22Rv1 (cell line): ENCODE data around the gene LRRN2.

Experiments
- ZFX ChIP-seq: fragments of 450-650 bp; IDR thresholded peaks from 2 replicates; pipeline ENCODE4 v1.6.1; 2017; ENCODE audit warnings: antibody characterized with exemption, borderline replicate concordance
- TF ChIP-seq, protein P1 (sequence below): fragments of 450-650 bp; IDR thresholded peaks from 2 replicates; pipeline ENCODE4 v1.5.1; 2017; ENCODE audit warnings: mild to moderate bottlenecking

DNA sequence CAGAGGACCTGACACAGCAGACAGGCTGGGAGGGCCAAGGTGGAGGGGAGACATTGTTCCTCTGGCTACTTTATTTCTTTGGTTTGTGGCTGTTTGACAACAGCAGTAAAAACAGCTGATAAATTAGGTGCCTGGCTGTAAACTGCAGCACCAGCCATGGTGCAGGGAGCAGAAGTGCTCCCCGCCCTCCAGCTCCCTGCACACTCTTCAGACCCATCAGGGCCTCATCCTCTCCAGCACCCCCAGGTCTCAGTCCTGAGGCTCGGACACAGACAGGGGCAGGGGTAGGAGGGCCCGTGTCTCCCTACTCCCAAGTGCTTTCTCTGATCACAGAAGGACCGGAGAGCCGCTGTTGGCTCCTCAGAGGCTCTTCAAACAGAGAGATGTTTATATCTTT lies 17.7 kb upstream of the LRRN2 start:
- TF ChIP-seq, protein P1, sequence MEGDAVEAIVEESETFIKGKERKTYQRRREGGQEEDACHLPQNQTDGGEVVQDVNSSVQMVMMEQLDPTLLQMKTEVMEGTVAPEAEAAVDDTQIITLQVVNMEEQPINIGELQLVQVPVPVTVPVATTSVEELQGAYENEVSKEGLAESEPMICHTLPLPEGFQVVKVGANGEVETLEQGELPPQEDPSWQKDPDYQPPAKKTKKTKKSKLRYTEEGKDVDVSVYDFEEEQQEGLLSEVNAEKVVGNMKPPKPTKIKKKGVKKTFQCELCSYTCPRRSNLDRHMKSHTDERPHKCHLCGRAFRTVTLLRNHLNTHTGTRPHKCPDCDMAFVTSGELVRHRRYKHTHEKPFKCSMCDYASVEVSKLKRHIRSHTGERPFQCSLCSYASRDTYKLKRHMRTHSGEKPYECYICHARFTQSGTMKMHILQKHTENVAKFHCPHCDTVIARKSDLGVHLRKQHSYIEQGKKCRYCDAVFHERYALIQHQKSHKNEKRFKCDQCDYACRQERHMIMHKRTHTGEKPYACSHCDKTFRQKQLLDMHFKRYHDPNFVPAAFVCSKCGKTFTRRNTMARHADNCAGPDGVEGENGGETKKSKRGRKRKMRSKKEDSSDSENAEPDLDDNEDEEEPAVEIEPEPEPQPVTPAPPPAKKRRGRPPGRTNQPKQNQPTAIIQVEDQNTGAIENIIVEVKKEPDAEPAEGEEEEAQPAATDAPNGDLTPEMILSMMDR: no peak
- TF ChIP-seq ZFX: no peak
